Erythroblast (primary cell): ENCODE results near the gene FAM98C.

Source experiments
- GATA1 ChIP-seq: IDR thresholded peaks from 2 replicates; pipeline ENCODE4 v1.6.1; 2011; ENCODE audit warnings: low read depth, mild to moderate bottlenecking, control low read depth, low read length, moderate library complexity
- POLR2A ChIP-seq: IDR thresholded peaks from 2 replicates; pipeline ENCODE4 v1.6.1; 2011; ENCODE audit warnings: mild to moderate bottlenecking, low read length

DNA sequence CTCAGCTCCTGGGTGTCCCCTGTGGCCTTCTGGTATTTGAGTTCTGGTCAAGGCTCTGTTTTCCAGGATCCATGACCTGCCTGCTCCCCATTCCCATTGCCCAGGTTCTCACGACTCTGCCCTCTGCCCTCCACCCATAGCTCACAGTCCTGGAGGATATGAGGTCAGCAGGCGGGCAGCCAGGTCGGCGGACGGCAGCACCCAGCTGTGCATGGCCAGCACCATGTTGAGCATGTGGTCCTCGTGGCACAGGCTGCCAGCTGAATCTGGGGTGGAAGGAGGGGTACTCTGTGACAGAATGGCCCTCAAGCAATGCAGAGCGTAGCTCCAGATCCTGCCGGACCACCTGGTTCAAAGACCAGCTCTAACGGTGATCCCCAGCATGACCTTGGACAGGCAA, 18.0 kb downstream of the FAM98C start:
- no peak for TF ChIP-seq POLR2A
- TF ChIP-seq GATA1, result no peak
